ENCODE results near the gene KRTAP5-7. TPM values are rescaled to one million over a fixed set of nuclear protein-coding genes. Genes with fewer than 3 reads are reported as not detected.

KRTAP5-7 gene
- total RNA-seq, 3 donors from 2014 or later (not counting 1 experiment from before 2014, with no cell fraction given): 0.19 to 0.25 TPM; not detected in 1

DNA sequence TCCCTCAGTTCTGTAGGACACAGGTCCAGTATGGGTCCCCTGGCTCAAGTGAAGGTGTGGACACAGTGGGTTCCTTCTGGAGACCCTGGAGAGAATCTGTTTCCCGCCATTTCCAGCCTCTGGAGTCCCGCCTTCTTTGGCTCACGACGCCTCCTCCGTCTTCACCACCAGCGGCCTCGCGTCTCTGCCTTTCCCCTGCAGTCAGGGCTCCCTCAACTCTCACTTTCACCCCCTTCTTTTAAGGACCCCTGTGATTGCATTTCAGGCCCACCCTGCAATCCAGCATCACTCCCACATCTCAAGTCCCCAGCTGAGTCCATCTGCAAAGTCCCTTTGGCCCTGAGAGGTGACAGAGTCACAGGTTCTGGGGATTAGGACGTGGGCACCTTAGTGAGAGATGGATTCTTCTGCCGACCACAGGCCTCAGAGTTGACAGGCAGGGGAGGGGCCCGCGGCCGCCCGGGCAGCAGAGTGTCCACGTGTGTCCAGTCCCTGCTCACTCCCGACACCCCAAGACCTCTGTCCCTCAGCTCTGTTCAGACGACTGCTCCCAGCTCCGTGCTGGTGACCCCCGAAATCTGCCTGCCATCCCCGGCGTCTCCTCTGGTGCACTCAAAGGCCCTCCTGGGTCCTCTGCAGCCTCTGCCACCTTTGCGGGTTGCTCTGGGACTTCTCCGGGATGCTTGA, 36.9 kb upstream of the KRTAP5-7 start:
- H3K4me1 Mint-ChIP-seq: peaks cover 0 to 9% of the 10 kb centered on the region in 2 donors
- ATAC-seq (no peak), DNase-seq (peak in 1 of 2 donors; percentile 5)
- no peaks in the 10 kb centered on the region for H3K27me3 ChIP-seq (ENCODE audit: control insufficient read depth, insufficient read depth, low read length)
- WGBS (ENCODE audit: insufficient coverage): 97% methylated on average over 23 of the region's 23 CpGs
- TF ChIP-seq, protein P1, sequence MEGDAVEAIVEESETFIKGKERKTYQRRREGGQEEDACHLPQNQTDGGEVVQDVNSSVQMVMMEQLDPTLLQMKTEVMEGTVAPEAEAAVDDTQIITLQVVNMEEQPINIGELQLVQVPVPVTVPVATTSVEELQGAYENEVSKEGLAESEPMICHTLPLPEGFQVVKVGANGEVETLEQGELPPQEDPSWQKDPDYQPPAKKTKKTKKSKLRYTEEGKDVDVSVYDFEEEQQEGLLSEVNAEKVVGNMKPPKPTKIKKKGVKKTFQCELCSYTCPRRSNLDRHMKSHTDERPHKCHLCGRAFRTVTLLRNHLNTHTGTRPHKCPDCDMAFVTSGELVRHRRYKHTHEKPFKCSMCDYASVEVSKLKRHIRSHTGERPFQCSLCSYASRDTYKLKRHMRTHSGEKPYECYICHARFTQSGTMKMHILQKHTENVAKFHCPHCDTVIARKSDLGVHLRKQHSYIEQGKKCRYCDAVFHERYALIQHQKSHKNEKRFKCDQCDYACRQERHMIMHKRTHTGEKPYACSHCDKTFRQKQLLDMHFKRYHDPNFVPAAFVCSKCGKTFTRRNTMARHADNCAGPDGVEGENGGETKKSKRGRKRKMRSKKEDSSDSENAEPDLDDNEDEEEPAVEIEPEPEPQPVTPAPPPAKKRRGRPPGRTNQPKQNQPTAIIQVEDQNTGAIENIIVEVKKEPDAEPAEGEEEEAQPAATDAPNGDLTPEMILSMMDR (IDR thresholded peaks at IDR 0.05): no peak
- H3K9me3 Mint-ChIP-seq: no peaks in the 10 kb centered on the region
- peak overlapping the region in 1 of 2 donors; percentile 24 for H3K27ac Mint-ChIP-seq
- H3K27me3 Mint-ChIP-seq (ENCODE audit: low read depth in 2 of 2): no peaks in the 10 kb centered on the region
- no peak overlapping the region for H3K4me3 Mint-ChIP-seq
- intact Hi-C loops (cut with micrococcal nuclease): no loop called here
- H3K36me3 ChIP-seq (ENCODE audit: control insufficient read depth, insufficient read depth, low read length): peaks cover 57% of the 10 kb centered on the region
- no peaks in the 10 kb centered on the region for H3K9me3 ChIP-seq (ENCODE audit: control insufficient read depth, insufficient read depth, low read length)
- H3K4me1 ChIP-seq (ENCODE audit: control insufficient read depth, insufficient read depth, low read length): no peaks in the 10 kb centered on the region
- peaks cover 16% of the 10 kb centered on the region for H3K36me3 Mint-ChIP-seq
- no peak overlapping the region for H3K4me3 ChIP-seq (ENCODE audit: low read length)
- no peak overlapping the region for H3K27ac ChIP-seq (ENCODE audit: low read length)

DNA sequence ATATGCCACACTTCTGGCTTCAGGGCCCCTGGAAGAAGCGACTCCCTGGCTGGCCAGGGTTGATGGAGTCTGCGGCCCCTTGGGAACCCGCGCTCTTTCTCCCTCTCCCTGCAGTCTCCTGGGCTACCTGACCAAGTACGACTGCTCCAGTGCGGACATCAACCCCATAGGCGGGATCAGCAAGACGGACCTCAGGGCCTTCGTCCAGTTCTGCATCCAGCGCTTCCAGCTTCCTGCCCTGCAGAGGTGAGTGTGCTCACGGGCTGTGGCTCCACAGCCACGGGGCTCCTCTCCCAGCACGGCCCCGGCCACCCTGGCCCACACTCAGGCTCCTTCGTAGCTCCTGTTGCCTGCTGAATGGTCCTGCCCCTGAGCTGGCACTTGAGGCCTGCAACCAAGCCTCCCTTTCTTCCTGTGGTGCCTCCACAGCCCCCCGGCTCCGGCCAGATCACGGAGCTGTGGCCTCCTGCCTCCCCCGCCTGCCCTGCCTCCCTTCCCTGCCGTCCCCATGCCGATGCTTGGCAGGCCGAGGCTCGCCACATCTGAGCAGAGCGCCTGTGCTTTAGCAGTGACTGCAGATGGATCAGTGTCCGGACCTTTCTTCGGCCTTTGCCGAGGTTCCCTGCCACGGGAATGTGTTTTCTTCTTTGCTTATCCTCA, 36.2 kb upstream of the KRTAP5-7 start:
- Mint-ChIP-seq H3K4me1 (peaks cover 0 to 8% of the 10 kb centered on the region in 2 donors), H3K4me3 (no peak overlapping the region), H3K27me3 (ENCODE audit: low read depth in 2 of 2) (no peaks in the 10 kb centered on the region), H3K36me3 (peaks cover 12% of the 10 kb centered on the region), H3K9me3 (no peaks in the 10 kb centered on the region), H3K27ac (peak overlapping the region in 1 of 2 donors; percentile 35)
- ATAC-seq (no peak), DNase-seq (peak in 1 of 2 donors; percentile 4)
- H3K27me3 ChIP-seq (ENCODE audit: control insufficient read depth, insufficient read depth, low read length): no peaks in the 10 kb centered on the region
- H3K4me3 ChIP-seq (ENCODE audit: low read length): no peak overlapping the region
- H3K36me3 ChIP-seq (ENCODE audit: control insufficient read depth, insufficient read depth, low read length): peaks cover 56% of the 10 kb centered on the region
- 98% methylated on average over 28 of the region's 28 CpGs for WGBS (ENCODE audit: insufficient coverage)
- H3K9me3 ChIP-seq (ENCODE audit: control insufficient read depth, insufficient read depth, low read length): no peaks in the 10 kb centered on the region
- TF ChIP-seq, protein P1 (IDR thresholded peaks at IDR 0.05): no peak
- H3K4me1 ChIP-seq (ENCODE audit: control insufficient read depth, insufficient read depth, low read length): no peaks in the 10 kb centered on the region
- H3K27ac ChIP-seq (ENCODE audit: low read length): no peak overlapping the region
- intact Hi-C loops (cut with micrococcal nuclease): no loop called here

DNA sequence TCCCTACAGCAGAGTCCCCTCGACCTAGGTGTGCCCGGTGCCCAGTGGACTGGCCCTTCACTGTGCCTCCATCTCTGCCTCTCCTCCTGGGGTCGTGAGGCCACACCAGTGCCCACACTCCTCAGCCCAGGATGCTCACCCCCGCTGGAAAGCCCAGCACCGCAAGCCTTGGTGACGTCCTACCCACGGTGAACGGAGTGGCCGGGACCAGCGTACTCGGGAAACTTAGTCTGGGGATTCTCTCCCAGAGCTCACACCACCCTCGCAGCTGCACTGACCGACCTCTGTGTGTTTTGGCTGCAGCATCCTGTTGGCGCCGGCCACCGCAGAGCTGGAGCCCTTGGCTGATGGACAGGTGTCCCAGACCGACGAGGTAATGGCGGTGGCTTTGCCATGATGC, 35.5 kb upstream of the KRTAP5-7 start:
- Mint-ChIP-seq H3K4me3 (no peak overlapping the region), H3K36me3 (peaks cover 8% of the 10 kb centered on the region), H3K4me1 (peaks cover 0 to under 1% of the 10 kb centered on the region in 2 donors), H3K27me3 (ENCODE audit: low read depth in 2 of 2) (no peaks in the 10 kb centered on the region), H3K9me3 (no peaks in the 10 kb centered on the region), H3K27ac (peak overlapping the region in 1 of 2 donors; percentile 35)
- H3K27me3 ChIP-seq (ENCODE audit: control insufficient read depth, insufficient read depth, low read length): no peaks in the 10 kb centered on the region
- H3K9me3 ChIP-seq (ENCODE audit: control insufficient read depth, insufficient read depth, low read length): no peaks in the 10 kb centered on the region
- intact Hi-C loops (cut with micrococcal nuclease): no loop called here
- H3K4me1 ChIP-seq (ENCODE audit: control insufficient read depth, insufficient read depth, low read length): no peaks in the 10 kb centered on the region
- no peak for ATAC-seq
- peaks cover 50% of the 10 kb centered on the region for H3K36me3 ChIP-seq (ENCODE audit: control insufficient read depth, insufficient read depth, low read length)
- peak in 1 of 2 donors; percentile 7 for DNase-seq
- TF ChIP-seq, protein P1 (IDR thresholded peaks at IDR 0.05): no peak
- no peak overlapping the region for H3K4me3 ChIP-seq (ENCODE audit: low read length)
- 97% methylated on average over 19 of the region's 19 CpGs for WGBS (ENCODE audit: insufficient coverage)
- no peak overlapping the region for H3K27ac ChIP-seq (ENCODE audit: low read length)

Measured in natural killer cell (primary cell).